ENCODE results near the gene ZDHHC1.
A peak's percentile ranks its signal among the peaks of the same experiment; 100 is the strongest.

The ZDHHC1 gene

GRCh38 chr16:67415872-67416793 is at the start of gene ZDHHC1:
ZDHHC1 (minus strand) TSS chr16:67416477; CDS start chr16:67407775, 8,702 bp downstream.
- peak; percentile 14 to 62 for DNase-seq

- no peak for DNase-seq
Measured at GRCh38 chr16:67464565-67464964, 48.3 kb upstream of the ZDHHC1 start.

GRCh38 chr16:67463691-67464090 is 47.4 kb upstream of the ZDHHC1 start:
- DNase-seq: no peak

GRCh38 chr16:67463059-67463458 is 46.8 kb upstream of the ZDHHC1 start:
- no peak for DNase-seq

GRCh38 chr16:67462279-67462655 is 46.0 kb upstream of the ZDHHC1 start:
- no peak for DNase-seq

GRCh38 chr16:67461600-67462278 is 45.5 kb upstream of the ZDHHC1 start:
- DNase-seq: no peak

GRCh38 chr16:67460961-67461360 is 44.7 kb upstream of the ZDHHC1 start:
- no peak for DNase-seq

- no peak for DNase-seq
Measured at GRCh38 chr16:67460168-67460567, 43.9 kb upstream of the ZDHHC1 start.

GRCh38 chr16:67459861-67460150 is 43.5 kb upstream of the ZDHHC1 start:
- no peak for DNase-seq

- no peak for DNase-seq
Measured at GRCh38 chr16:67459066-67459860, 43.0 kb upstream of the ZDHHC1 start.

GRCh38 chr16:67458121-67458641 is 41.9 kb upstream of the ZDHHC1 start:
- DNase-seq: no peak

- DNase-seq: no peak
Measured at GRCh38 chr16:67457611-67458010, 41.3 kb upstream of the ZDHHC1 start.

GRCh38 chr16:67456391-67457081 is 40.3 kb upstream of the ZDHHC1 start:
- no peak for DNase-seq

- no peak for DNase-seq
Measured at GRCh38 chr16:67454852-67455251, 38.6 kb upstream of the ZDHHC1 start.

GRCh38 chr16:67454104-67454503 is 37.8 kb upstream of the ZDHHC1 start:
- no peak for DNase-seq

- DNase-seq: no peak
Measured at GRCh38 chr16:67451704-67452435, 35.6 kb upstream of the ZDHHC1 start.

- no peak for DNase-seq
Measured at GRCh38 chr16:67451061-67451703, 34.9 kb upstream of the ZDHHC1 start.

GRCh38 chr16:67449739-67450138 is 33.5 kb upstream of the ZDHHC1 start:
- no peak for DNase-seq

GRCh38 chr16:67449336-67449735 is 33.1 kb upstream of the ZDHHC1 start:
- DNase-seq: no peak

GRCh38 chr16:67448580-67448979 is 32.3 kb upstream of the ZDHHC1 start:
- no peak for DNase-seq

GRCh38 chr16:67447508-67448076 is 31.3 kb upstream of the ZDHHC1 start:
- peak; percentile 36 to 65 for DNase-seq

All from stimulated activated CD4-positive, alpha-beta T cell treated with anti-CD3 and anti-CD28 coated beads, Interleukin-4, amount 100 ng/mL, for 4 hours (primary cell).